HFF-Myc (cell line): ENCODE data around the gene SLC7A5.

ENCODE experiments used
- DNase-seq: peaks from one replicate; pipeline ENCODE4 v3.0.0-alpha.2; 2011; ENCODE audit warnings: low read depth; ENCODE audit errors: extremely low read depth
- H3K4me3 ChIP-seq: replicated peaks from 2 replicates; pipeline ENCODE4 v1.5.1; 2011; ENCODE audit warnings: low read depth, mild to moderate bottlenecking, control low read depth, low read length
- CTCF ChIP-seq: IDR thresholded peaks from 2 replicates; pipeline ENCODE4 v1.5.1; 2012; ENCODE audit warnings: mild to moderate bottlenecking, low read depth, low read length, control low read depth; ENCODE audit errors: missing control alignments

Gene SLC7A5

DNA sequence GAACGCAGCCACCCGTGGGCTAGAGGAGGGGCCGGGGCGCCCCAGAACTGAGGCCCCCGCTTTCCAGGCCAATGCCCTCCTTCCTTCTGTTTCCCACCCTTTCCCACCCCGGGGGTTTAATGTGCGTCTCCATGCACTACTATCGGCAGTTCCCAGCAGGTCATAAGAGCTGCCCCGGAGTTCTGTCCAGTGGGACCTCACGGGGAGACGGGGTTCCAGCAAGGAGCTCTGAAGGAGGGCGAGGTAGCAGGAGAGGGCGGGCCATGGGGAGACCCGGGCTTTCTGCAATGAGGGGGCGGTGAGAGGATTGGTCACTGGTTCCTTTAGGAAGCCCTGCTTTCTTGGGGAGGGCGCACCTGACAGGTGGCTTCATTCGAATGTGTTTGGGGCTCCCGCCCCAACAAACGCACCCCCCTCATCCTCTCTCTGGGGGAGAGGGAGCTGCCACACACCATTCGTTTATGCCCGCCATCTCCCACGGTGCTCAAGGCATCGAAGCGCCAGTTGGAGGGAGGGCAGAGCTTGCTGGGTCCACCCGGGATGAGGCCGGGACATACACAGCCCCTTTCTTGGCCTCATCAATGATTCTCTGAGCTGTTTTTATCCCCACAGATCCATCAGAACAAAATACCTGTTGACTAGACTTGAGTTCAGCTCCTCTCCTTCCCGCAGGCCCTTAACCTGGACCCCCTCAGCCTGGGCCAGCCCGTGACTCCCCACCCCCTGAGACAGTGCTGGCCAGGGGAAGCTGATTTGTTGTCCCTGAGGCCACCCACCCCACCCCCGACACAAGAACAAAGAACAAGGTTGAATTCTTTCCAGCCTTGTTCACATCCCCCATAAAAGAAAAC, 44.1 kb downstream of the SLC7A5 start:
- H3K4me3 ChIP-seq = no peak overlapping the region
- DNase-seq = no peak
- no peak for TF ChIP-seq CTCF

DNA sequence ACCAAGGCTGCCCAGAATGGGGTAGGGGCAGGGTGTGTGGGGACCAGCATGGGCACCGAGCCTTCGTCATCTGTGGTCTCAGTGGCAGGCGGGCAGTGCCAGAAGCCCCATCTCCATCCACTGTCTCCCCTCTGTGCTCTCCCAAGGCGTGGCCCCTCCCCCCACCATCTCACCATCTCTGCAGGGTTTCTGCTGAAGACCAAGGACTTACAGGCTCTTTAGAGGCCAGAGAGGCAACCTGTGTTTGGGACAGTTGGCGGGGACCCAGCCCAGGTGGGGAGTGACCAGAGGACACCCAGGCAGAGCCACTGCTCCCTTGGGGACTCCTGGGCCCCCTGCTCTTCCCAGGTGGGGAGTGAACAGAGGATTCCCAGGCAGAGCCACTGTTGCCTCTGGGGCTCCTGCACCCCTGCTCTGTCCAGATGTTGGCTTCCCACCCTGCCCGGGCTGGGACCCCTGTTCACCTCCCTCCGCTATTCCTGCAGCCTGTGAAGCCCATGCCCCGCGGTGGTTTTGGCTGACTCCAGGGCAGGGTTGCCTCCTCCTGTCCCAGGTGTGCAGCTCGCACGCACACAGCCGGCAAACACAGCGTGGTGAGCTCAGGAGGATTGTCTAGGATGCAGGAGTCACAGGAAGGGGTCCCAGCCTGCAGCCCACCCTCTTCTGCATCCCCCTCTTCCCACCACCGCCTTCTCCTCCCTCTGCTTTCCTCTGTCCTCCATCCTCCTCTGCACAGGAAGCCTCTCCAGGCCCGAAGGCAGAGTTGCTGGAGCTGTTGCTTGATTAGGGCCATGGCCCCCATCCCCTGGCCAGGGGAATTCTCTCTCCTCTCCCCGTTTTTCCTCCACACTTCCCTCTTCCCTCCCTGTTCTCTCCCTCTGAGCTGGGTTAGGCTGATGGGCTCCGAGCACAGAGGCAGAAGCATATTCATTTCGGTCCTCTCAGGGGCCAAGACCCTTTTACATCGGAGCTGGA, 45.0 kb downstream of the SLC7A5 start:
- H3K4me3 ChIP-seq = no peak overlapping the region
- TF ChIP-seq CTCF = no peak
- DNase-seq = no peak

DNA sequence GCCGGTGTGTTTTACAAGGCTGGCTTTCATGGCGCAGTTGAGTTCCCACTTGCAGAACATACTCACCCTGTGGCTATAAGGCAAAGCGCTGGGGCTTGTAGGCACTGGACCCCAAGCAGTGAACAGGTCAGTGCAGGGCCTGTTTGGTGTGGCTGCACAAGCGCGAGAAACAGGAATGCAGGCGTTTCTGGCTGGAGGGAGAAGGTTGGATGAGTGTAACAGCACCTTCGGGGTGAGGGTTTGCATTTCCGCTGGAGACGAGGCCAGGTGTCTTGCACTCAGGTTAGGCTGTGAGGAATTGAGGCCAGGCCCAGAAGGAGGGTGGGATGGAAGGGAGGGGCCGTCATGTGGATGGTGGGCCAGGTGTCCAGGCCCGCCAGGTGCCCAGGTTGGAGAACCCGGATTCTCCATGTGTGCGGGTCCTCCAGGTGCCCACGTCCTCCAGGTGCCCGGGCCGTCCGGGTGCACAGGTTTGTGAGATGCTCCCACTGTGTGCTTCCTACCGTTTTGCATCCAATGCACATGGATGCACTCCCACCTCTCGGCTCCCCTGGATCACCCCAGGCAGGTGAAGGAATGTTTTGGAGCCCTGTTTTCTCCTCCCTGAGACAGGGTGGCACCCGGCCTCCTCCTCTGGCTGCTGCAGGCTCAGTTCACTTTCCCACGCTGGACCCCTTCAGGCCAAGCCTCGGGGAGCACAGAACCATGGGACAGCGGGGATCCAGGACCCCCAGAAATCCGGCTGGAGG, 46.0 kb downstream of the SLC7A5 start:
- TF ChIP-seq CTCF = no peak
- no peak for DNase-seq
- no peak overlapping the region for H3K4me3 ChIP-seq

DNA sequence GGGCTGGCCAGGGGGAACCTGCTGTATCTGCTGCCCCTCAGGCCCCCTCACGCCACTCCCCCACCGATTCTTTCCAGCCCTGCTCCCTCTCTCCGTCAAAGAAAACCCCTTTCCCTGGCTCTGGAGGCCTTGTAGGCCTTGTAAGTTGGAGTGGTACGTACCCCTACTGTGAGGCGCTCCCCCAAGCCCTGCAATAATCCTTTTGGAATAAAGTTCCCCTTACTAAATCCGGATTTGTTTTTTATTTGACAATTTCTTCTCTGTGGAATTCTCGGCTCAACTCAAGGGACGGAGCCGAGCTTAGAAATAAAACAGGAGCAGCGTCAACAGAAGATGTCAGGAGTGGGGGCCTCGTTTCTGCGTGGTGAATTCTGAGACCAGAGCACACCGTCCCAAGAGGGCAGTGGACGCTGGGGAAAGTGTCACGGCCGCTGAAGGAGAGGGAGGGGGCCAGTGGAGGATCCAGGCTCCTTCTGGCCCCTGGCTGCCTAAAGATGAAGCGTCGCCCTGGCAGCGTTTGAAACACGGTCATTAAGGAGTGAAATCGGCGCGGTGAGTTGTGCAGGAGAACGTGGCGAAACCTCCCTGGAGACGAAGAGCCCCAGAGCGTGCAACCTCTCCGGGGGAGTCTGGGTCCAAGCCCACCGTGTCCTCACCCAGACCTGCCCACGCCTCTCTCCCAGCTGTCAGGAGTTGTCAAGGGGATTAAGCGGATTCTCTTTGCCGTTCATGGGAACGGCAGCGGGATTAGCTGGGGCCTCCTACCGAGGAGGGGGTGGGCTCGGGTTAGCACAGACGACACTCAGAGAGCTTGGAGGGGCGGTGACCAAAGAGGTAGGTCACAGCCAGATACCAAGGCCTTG, 47.0 kb downstream of the SLC7A5 start:
- TF ChIP-seq CTCF = no peak
- H3K4me3 ChIP-seq = no peak overlapping the region
- no peak for DNase-seq

- no peak overlapping the region for H3K4me3 ChIP-seq
- DNase-seq = no peak
- no peak for TF ChIP-seq CTCF
Observed at GRCh38 chr16:87821376-87822107, 47.8 kb downstream of the SLC7A5 start.
